ENCODE results near the gene GPX2.

GRCh38 chr14:64952598-64953309 is 10.2 kb upstream of the GPX2 start:
- TF ChIP-seq CREB1 (IDR thresholded peaks at IDR 0.05; ENCODE audit: low read depth): no peak
- TF ChIP-seq MAX (IDR thresholded peaks at IDR 0.05): no peak
- TF ChIP-seq TAF1 (IDR thresholded peaks at IDR 0.05; ENCODE audit: low read depth): no peak
- TF ChIP-seq CEBPB (IDR thresholded peaks at IDR 0.05): no peak
- no peak for TF ChIP-seq RAD21 (IDR thresholded peaks at IDR 0.05; ENCODE audit: low read depth)
- no peak for TF ChIP-seq REST (IDR thresholded peaks at IDR 0.05; ENCODE audit: low read depth)
- no peak for TF ChIP-seq EGR1 (IDR thresholded peaks at IDR 0.05)
- no peak for TF ChIP-seq EP300 (IDR thresholded peaks at IDR 0.05; ENCODE audit: borderline replicate concordance)

Measured in Ishikawa (cell line).